G401.6 (cell line): ENCODE measurements around the gene FMNL2.

ENCODE experiments used
- FAIRE-seq: peaks from 2 replicates; lab custom pipeline; 2012; peaks lifted over from hg19 to GRCh38; lab: Jason Lieb, UNC

The FMNL2 gene

GRCh38 chr2:152529420-152530115 is 194.6 kb downstream of the FMNL2 start:
- no peak for FAIRE-seq

GRCh38 chr2:152532241-152532640 is 197.3 kb downstream of the FMNL2 start:
- no peak for FAIRE-seq

DNA sequence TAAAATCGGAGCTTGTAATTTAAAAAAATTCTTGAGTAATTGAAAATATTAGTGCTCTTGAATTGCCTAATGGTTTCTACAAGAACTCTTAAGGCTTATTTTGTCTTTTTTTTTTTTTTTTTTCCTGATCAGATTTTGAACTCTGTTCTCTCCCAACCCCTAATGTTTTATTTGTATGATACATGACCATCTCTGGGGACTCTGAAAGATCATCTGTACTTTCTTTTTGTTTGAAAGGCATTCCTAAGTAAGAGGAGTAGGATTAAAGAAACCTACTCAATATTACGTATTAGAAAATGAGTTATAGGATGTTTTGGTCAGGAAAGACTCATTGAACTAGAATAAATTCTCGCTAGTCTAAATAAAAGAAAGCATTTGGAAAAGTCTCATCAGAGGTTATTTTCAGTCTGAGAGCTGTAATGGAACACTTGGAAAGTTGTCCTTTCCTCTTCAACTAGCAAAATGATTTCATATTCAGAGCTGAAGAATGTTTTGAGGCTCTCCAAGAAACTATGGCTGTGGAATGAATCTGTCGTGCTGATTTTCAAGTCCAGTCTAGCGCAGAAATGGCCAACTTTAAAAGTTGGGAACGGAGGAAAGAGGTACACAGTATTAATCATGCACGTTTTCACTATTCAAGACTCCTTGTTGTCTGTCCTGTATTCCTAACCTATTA is 199.6 kb downstream of the FMNL2 start:
- no peak for FAIRE-seq

- FAIRE-seq, result no peak
These were observed 202.2 kb downstream of the FMNL2 start for GRCh38 chr2:152537081-152537651.

DNA sequence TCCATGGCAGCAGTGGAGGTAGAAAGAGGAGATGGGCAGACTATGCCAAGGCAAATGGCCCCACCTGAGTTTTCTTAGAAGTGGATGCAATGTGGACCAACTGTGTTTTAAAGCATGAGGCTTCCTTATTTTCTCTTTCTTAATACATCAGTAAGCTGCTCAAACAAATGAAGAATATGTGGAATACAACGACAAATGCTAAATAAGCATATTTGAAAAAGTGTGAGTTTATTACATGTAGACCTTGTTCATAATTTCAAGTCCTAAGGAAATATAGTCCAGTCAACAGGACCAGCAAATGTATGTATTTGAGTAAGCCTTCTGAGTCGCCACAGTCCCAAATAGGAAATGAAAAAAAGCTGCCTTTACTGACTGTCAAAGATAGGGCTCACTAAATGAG is 204.4 kb downstream of the FMNL2 start:
- no peak for FAIRE-seq

- no peak for FAIRE-seq
These were observed 206.7 kb downstream of the FMNL2 start for GRCh38 chr2:152541712-152542111.

GRCh38 chr2:152542337-152542994 is 207.5 kb downstream of the FMNL2 start:
- FAIRE-seq, result no peak

DNA sequence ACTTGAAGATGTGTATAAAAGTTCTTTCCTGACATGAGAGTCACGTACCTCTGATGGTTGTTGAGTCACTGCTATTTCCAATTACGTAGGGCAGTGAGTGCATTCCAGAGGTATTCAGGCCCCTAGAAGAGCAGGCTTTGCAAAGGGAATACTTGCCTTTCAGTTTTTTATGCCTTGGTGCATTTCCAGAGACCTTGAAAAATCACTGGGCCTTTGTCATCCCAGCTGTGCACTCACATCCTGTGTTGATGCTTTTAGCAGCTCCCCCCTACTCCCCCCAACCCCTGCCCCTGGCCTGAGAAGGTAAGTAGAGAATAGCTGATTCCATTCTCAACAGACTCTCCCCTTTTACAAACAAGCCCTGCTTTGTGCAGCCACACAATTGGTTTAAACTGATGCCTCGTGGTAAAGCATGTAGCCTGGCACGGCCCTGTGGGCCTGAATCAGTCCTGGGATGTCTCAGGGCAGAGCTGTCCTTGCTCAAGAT is 208.1 kb downstream of the FMNL2 start:
- FAIRE-seq, result no peak

GRCh38 chr2:152543717-152544116 is 208.7 kb downstream of the FMNL2 start:
- FAIRE-seq, result no peak

GRCh38 chr2:152544638-152545037 is 209.7 kb downstream of the FMNL2 start:
- FAIRE-seq, result no peak

GRCh38 chr2:152546230-152546837 is 211.4 kb downstream of the FMNL2 start:
- FAIRE-seq, result no peak

- FAIRE-seq, result no peak
These were observed 213.3 kb downstream of the FMNL2 start for GRCh38 chr2:152548111-152548875.

DNA sequence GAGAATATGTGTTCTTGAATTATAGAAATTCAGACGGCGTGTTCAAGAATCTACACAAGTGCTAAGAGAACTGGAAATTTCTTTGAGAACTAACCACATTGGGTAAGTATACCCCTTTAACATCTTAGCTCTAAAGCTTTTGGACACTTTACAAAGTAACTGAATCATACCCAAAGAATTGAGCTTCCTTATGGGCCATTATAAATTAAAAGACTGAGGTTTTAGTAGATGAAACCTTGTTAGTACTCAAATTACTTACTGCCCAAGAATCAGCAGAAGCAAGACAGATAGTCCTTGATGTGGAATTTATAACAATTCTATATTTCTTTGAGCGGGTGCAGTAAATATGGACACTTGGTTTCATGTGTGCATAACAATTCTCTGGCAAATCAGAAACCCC is 214.0 kb downstream of the FMNL2 start:
- FAIRE-seq, result no peak

- no peak for FAIRE-seq
These were observed 214.4 kb downstream of the FMNL2 start for GRCh38 chr2:152549423-152549822.

DNA sequence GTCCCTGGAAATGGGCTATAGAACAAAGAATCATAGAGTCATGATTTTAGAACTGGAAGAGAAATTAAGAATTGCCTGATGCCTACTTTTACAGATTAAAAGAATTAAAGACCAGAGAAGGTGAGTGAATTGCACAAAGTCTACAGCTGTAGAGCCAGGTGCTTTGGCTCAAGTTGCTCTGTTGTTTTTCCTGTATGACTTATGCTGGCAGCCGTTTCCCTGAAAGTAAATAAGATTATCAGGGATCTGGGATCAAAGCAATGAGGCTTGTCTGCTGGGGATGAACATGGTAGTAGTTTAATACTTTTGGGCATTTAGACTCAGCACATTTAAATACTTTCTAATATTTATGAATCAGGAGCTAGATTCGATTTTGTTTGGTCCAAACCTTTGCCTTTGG is 215.4 kb downstream of the FMNL2 start:
- no peak for FAIRE-seq

GRCh38 chr2:152552888-152553287 is 217.9 kb downstream of the FMNL2 start:
- no peak for FAIRE-seq

DNA sequence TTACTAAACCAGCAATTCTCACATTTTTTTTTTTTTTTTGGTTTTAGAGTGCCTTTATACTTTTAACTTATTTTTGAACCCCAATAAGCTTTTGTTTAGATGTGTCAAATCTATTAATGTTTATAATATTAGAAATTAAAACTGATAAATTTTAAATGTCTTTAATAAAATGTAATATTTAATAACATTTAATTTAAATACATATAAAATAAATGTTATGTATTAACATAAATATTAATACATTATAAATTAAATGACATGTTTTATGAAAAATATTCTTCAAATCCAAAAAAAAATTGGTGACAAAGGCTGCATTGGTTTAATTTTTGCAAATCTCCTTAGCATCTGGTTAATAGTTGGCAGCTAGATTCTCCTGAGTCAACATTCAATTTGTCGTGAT is 218.5 kb downstream of the FMNL2 start:
- FAIRE-seq, result peak; percentile 95

- FAIRE-seq, result no peak
These were observed 220.1 kb downstream of the FMNL2 start for GRCh38 chr2:152555048-152555447.

GRCh38 chr2:152556506-152556905 is 221.5 kb downstream of the FMNL2 start:
- FAIRE-seq, result no peak

DNA sequence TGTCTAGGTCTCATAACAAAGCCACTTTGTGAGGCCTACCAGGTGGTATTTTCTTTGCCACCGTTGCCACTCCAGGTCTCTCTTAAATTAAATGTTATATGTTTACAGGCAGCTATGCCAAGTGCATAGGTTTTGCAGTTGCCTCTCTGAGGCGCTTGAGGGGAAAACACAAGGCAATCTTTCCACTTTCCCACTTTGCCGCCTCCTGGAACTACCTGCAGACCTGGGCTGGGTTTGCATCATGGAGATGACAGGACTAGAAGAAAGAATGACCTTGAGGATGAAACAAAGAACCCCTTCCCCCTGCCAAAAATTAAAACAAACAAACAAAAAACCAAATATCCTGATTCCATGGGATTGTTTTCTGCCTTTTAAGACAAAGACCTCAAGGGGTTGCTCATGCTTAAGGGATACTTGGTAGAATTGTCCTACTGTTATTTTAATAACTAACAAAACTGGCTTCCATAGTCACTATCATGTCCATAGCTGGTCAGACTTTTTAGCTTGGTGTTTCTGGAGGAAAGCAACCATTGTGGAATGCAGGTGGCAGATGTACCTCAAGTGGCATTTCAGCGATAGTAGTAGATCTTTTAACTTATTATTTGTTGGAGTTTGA is 222.4 kb downstream of the FMNL2 start:
- FAIRE-seq, result no peak
